Gastrocnemius medialis (tissue), 4 donors: ENCODE data around the gene MARCHF2.

Source experiments
- CTCF ChIP-seq, 5 experiments: fragments of 450-650 bp in 3 of 5; fragments of 200-600 bp in 2 of 5; sonication (generic) in 2 of 5; IDR thresholded peaks in 4 of 5; conservative IDR thresholded peaks in 1 of 5; 1 replicate in 4 of 5; 2 replicates in 1 of 5; pipeline ENCODE4 v1.5.1; 2016 to 2019; ENCODE audit warnings: antibody characterized with exemption in 5 of 5, mild to moderate bottlenecking in 3 of 5, moderate library complexity in 3 of 5
- POLR2A ChIP-seq, 2 donors: fragments of 450-650 bp; IDR thresholded peaks; one replicate each; pipeline ENCODE4 v1.6.1; 2017; ENCODE audit warnings: antibody characterized with exemption in 2 of 2, mild to moderate bottlenecking in 2 of 2, moderate library complexity in 2 of 2

GRCh38 chr19:8399681-8400188, 13.4 kb upstream of the MARCHF2 start:
- TF ChIP-seq CTCF (IDR thresholded peaks at IDR 0.05 in 4 of 5, conservative IDR thresholded peaks at IDR 0.05 in 1 of 5) (no peak), POLR2A (IDR thresholded peaks at IDR 0.05) (no peak)
